B cell (primary cell): ENCODE data around the gene ADAMTS10. TPM values are rescaled to one million over a fixed set of nuclear protein-coding genes. Genes with fewer than 3 reads are reported as not detected.

ENCODE experiments used
- ATAC-seq: fragments of 200-7000 bp; cut with Tn5 transposase; one replicate; pipeline ENCODE4 v1.10.0; 2021; ENCODE audit warnings: low read depth, mild to moderate bottlenecking, moderate number of reproducible peaks, moderate library complexity
- CTCF ChIA-PET: fragments of 350-600 bp; sonication (Branson Sonifier 250); formaldehyde crosslinking; loops from one replicate; lab custom pipeline; 2021; ENCODE audit warnings: antibody characterized with exemption, inconsistent platforms; lab: Charles Lee
- POLR2A ChIA-PET: fragments of 350-600 bp; sonication (Branson Sonifier 250); formaldehyde crosslinking; loops from one replicate; lab custom pipeline; 2021; ENCODE audit warnings: antibody characterized with exemption; lab: Charles Lee
- DNase-seq: peaks from one replicate; pipeline ENCODE4 v3.0.0; 2013
- H2AFZ ChIP-seq: 2 replicates; pipeline ENCODE4 v1.6.1; 2012; ENCODE audit warnings: mild to moderate bottlenecking, low read depth, low read length; ENCODE audit not compliant: insufficient read depth, poor library complexity, severe bottlenecking
- H3K27ac ChIP-seq, 2 donors: 1 replicate in 1 of 2; 2 replicates in 1 of 2; pipeline ENCODE4 v1.5.1; 2012 to 2013; ENCODE audit warnings: low read length in 2 of 2, mild to moderate bottlenecking in 2 of 2, moderate library complexity in 1 of 2
- H3K27me3 ChIP-seq, 4 experiments: fragments of 200-600 bp in 1 of 4; sonication (generic) in 1 of 4; replicated peaks in 1 of 4; 1 replicate in 2 of 4; 2 replicates in 2 of 4; pipeline versions ENCODE4 v1.6.1 to v1.7.0; 2013 to 2016; ENCODE audit warnings: low read length in 3 of 4, mild to moderate bottlenecking in 2 of 4, mixed read lengths in 1 of 4, moderate library complexity in 1 of 4; ENCODE audit not compliant: insufficient read depth in 4 of 4, control insufficient read depth in 3 of 4; ENCODE audit errors: control extremely low read depth in 1 of 4
- H3K36me3 ChIP-seq, 2 experiments: replicated peaks in 1 of 2; 1 replicate in 1 of 2; 2 replicates in 1 of 2; pipeline versions ENCODE4 v1.6.1 to v1.7.1; 2013; ENCODE audit warnings: low read length in 1 of 2; ENCODE audit not compliant: insufficient read depth in 2 of 2, control insufficient read depth in 1 of 2; ENCODE audit errors: control extremely low read depth in 1 of 2, extremely low read depth in 1 of 2
- H3K4me1 ChIP-seq, 2 donors: fragments of 200-600 bp in 1 of 2; sonication (generic) in 1 of 2; 1 replicate in 1 of 2; 2 replicates in 1 of 2; pipeline versions ENCODE4 v1.5.1 to v1.6.1; 2013 to 2017; ENCODE audit warnings: low read length in 2 of 2; ENCODE audit not compliant: control insufficient read depth in 2 of 2, insufficient read depth in 2 of 2
- H3K4me2 ChIP-seq: replicated peaks from 2 replicates; pipeline ENCODE3; 2012; ENCODE audit warnings: mild to moderate bottlenecking, low read depth, low read length; ENCODE audit not compliant: poor library complexity, severe bottlenecking
- H3K4me3 ChIP-seq, 5 experiments: fragments of 200-600 bp in 1 of 5; sonication (generic) in 1 of 5; 1 replicate in 3 of 5; 2 replicates in 2 of 5; pipeline versions ENCODE4 v1.5.1 to v1.7.0; 2011 to 2016; ENCODE audit warnings: low read length in 4 of 5, mild to moderate bottlenecking in 4 of 5, low read depth in 2 of 5, control low read depth in 1 of 5, moderate library complexity in 1 of 5; ENCODE audit not compliant: insufficient read depth in 1 of 5; ENCODE audit errors: control extremely low read depth in 1 of 5, extremely low read depth in 1 of 5
- H3K79me2 ChIP-seq: fragments of 200-600 bp; sonication (generic); one replicate; pipeline ENCODE4 v1.6.0; 2016; ENCODE audit warnings: low read length; ENCODE audit not compliant: control insufficient read depth, insufficient read depth
- H3K9ac ChIP-seq: fragments of 200-600 bp; sonication (generic); 2 replicates; pipeline ENCODE4 v1.6.1; 2017; ENCODE audit warnings: mild to moderate bottlenecking, low read length, moderate library complexity
- H3K9me3 ChIP-seq, 3 donors: one replicate each; pipeline versions ENCODE4 v1.6.1 to v1.7.1; 2013; ENCODE audit warnings: low read length in 2 of 3; ENCODE audit not compliant: control insufficient read depth in 2 of 3, insufficient read depth in 1 of 3; ENCODE audit errors: control extremely low read depth in 1 of 3
- H4K20me1 ChIP-seq: 2 replicates; pipeline ENCODE4 v1.6.0; 2012; ENCODE audit warnings: mild to moderate bottlenecking, low read length; ENCODE audit not compliant: insufficient read depth, control insufficient read depth, poor library complexity, severe bottlenecking
- H3K27ac Mint-ChIP-seq: one replicate; pipeline ENCODE4 v1.8.0; 2021; ENCODE audit warnings: mixed read lengths
- H3K27me3 Mint-ChIP-seq: one replicate; pipeline ENCODE4 v1.8.0; 2021; ENCODE audit warnings: mixed read lengths
- H3K4me1 Mint-ChIP-seq: one replicate; pipeline ENCODE4 v1.8.0; 2021; ENCODE audit warnings: mixed read lengths
- H3K4me3 Mint-ChIP-seq: one replicate; pipeline ENCODE4 v1.8.0; 2021; ENCODE audit warnings: mixed read lengths
- H3K9me3 Mint-ChIP-seq: one replicate; pipeline ENCODE4 v1.8.0; 2022; ENCODE audit warnings: mixed read lengths; ENCODE audit not compliant: insufficient read depth
- EZH2 ChIP-seq: IDR thresholded peaks from 2 replicates; pipeline ENCODE4 v1.6.1; 2012; ENCODE audit warnings: borderline replicate concordance, low read depth, mild to moderate bottlenecking, moderate library complexity, low read length; ENCODE audit not compliant: insufficient read depth, poor library complexity, severe bottlenecking
- WGBS: methylation state at CpG from one replicate; pipeline ENCODE4 v1.1.5; 2013; ENCODE audit warnings: missing lambda C conversion rate; ENCODE audit not compliant: insufficient coverage; 5-methylcytosine and 5-hydroxymethylcytosine counted together
- intact Hi-C: fragments of 100-400 bp; cut with micrococcal nuclease; formaldehyde crosslinking; loops from one replicate; pipeline ENCODE4 v1.10.0; 2022
- polyA plus RNA-seq: library from polyadenylated mRNA; depleted of rRNA; stranded (reverse); fragments of >200 nt; gene quantifications from 2 replicates; pipeline ENCODE4 v1.2.3, GENCODE V29; 2012
- total RNA-seq, 2 donors: library from RNA; stranded (reverse); fragments of 120-200 nt in 1 of 2; gene quantifications; 1 replicate in 1 of 2; 2 replicates in 1 of 2; pipeline versions ENCODE4 v1.2.3 to v1.2.4, GENCODE V29; 2013 to 2022
- TF ChIP-seq, protein P1 (sequence below): fragments of 200-600 bp; IDR thresholded peaks from one replicate; pipeline ENCODE4 v1.8.0; 2022; ENCODE audit warnings: antibody characterized with exemption, mild to moderate bottlenecking

ADAMTS10 gene
- total and polyA plus RNA-seq, 2 donors (not counting 1 experiment from before 2014, with no cell fraction given) = 0.59 to 1.8 TPM

DNA sequence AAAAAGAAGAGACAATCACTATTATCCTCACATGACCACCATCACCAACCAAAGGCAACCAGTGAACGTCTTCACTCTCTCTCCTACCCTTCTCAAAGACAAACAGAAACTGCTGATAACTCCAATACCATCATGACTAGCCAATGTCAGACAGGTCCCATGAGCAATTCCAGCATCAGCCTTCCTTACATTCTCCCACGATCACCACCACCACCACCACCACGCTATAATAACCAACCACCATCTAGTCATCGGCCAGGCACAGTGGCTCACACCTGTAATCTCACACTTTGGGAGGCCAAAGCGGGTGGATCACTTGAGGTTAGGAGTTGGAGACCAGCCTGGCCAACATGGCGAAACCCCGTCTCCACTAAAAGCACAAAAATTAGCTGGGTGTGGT is 37.2 kb downstream of the ADAMTS10 start:
- Histone ChIP-seq H3K27me3 (no peaks in the 10 kb centered on the region), H3K79me2 (peaks cover 83% of the 10 kb centered on the region), H3K36me3 (no peaks in the 10 kb centered on the region), H3K4me1 (peaks cover 42 to 58% of the 10 kb centered on the region in 2 donors), H3K4me2 (no peak overlapping the region), H3K9me3 (peaks cover 0 to 4% (median 0%) of the 10 kb centered on the region in 3 donors), H3K9ac (no peak overlapping the region), H3K27ac (no peak overlapping the region), H3K4me3 (no peak overlapping the region), H4K20me1 (peaks cover 15% of the 10 kb centered on the region), H2AFZ (no peak overlapping the region)
- H3K9me3 Mint-ChIP-seq = no peaks in the 10 kb centered on the region
- peaks cover 62% of the 10 kb centered on the region for H3K4me1 Mint-ChIP-seq
- TF ChIP-seq EZH2 = no peak
- TF ChIP-seq, protein P1, sequence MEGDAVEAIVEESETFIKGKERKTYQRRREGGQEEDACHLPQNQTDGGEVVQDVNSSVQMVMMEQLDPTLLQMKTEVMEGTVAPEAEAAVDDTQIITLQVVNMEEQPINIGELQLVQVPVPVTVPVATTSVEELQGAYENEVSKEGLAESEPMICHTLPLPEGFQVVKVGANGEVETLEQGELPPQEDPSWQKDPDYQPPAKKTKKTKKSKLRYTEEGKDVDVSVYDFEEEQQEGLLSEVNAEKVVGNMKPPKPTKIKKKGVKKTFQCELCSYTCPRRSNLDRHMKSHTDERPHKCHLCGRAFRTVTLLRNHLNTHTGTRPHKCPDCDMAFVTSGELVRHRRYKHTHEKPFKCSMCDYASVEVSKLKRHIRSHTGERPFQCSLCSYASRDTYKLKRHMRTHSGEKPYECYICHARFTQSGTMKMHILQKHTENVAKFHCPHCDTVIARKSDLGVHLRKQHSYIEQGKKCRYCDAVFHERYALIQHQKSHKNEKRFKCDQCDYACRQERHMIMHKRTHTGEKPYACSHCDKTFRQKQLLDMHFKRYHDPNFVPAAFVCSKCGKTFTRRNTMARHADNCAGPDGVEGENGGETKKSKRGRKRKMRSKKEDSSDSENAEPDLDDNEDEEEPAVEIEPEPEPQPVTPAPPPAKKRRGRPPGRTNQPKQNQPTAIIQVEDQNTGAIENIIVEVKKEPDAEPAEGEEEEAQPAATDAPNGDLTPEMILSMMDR = no peak
- no peaks in the 10 kb centered on the region for H3K27me3 Mint-ChIP-seq
- DNase-seq (no peak), ATAC-seq (no peak)
- H3K27ac Mint-ChIP-seq = peak overlapping the region; percentile 51
- POLR2A ChIA-PET = no interaction called here
- CTCF ChIA-PET = interaction anchor here (1.0 kb wide), 1 partner anchor 51 kb away, joined by 3 read pairs; no protein-coding TSS in a partner anchor
- intact Hi-C loops = no loop called here
- H3K4me3 Mint-ChIP-seq = peak overlapping the region; percentile 20
- WGBS = 98% methylated on average over 4 of the region's 7 CpGs

DNA sequence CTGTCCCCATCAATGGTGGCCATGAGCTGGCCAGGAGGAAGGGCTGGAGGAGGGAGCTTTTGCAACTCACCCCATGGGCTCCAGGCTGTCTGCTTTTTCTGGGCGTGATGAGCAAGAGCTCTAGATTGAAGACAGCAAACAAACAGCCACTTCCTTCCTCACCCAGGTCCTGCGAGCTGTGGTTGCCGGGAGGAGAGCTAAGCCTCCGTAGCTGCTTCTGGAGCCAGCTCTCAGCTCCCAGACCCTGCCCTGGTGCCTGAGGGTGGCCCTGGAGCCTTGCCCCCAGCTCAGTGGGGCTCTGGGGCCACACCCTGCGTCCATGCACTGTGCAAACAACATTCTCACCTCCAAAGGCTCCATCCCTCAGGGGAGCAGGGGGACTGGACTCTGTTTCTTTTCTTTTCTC is 39.5 kb downstream of the ADAMTS10 start:
- Mint-ChIP-seq H3K4me3 (peak overlapping the region; percentile 61), H3K9me3 (no peaks in the 10 kb centered on the region), H3K4me1 (peaks cover 51% of the 10 kb centered on the region), H3K27ac (peak overlapping the region; percentile 68), H3K27me3 (no peaks in the 10 kb centered on the region)
- ATAC-seq (peak; percentile 25), DNase-seq (peak; percentile 35)
- WGBS = 8% methylated on average over 4 of the region's 5 CpGs
- peak overlapping the region in 1 of 2 donors; percentile 2 for H3K27ac ChIP-seq
- POLR2A ChIA-PET = interaction anchor here (0.7 kb wide), 1 partner anchor 103 kb away, joined by 3 read pairs; no protein-coding TSS in a partner anchor
- H4K20me1 ChIP-seq = peaks cover 24% of the 10 kb centered on the region
- peak overlapping the region in 3 of 5 experiments; percentile 12 to 32 (median 21) for H3K4me3 ChIP-seq
- no peak for TF ChIP-seq EZH2
- TF ChIP-seq, protein P1 = no peak
- no peaks in the 10 kb centered on the region for H3K36me3 ChIP-seq
- H3K4me2 ChIP-seq = peak overlapping the region; percentile 45
- H2AFZ ChIP-seq = no peak overlapping the region
- no peaks in the 10 kb centered on the region for H3K27me3 ChIP-seq
- H3K9ac ChIP-seq = peak overlapping the region; percentile 1
- H3K79me2 ChIP-seq = peaks cover 75% of the 10 kb centered on the region
- intact Hi-C loops = no loop called here
- CTCF ChIA-PET = interaction anchor here (0.5 to 1.4 kb wide), 4 partner anchors 8 to 217 kb away, joined by 3 to 6 read pairs (median 5); no protein-coding TSS in a partner anchor
- H3K9me3 ChIP-seq = peaks cover 0 to 4% (median 0%) of the 10 kb centered on the region in 3 donors
- H3K4me1 ChIP-seq = peaks cover 27 to 36% of the 10 kb centered on the region in 2 donors
